GM13976 (cell line): Measurements from ENCODE around the gene RAD23B.
"Not testable (repeated sequence)": the region's sequence is repeated elsewhere in the genome, so short reads cannot be mapped to it uniquely, and the experiment has no call there.

Source experiments
- DNase-seq: peaks from one replicate; pipeline ENCODE4 v3.0.0; 2012; ENCODE audit warnings: low spot score
- in situ Hi-C: fragments of 300-500 bp; cut with MboI; formaldehyde crosslinking; loops from one replicate; pipeline ENCODE4 v1.12.0; 2022; ENCODE audit warnings: low sequenced_read_pairs, mixed read lengths, inconsistent platforms; ENCODE audit not compliant: unreplicated experiment
- TF ChIP-seq, protein P1 (sequence below): IDR thresholded peaks from 2 replicates; pipeline ENCODE4 v1.5.1; 2012; ENCODE audit warnings: borderline replicate concordance, mild to moderate bottlenecking; ENCODE audit not compliant: insufficient read depth; ENCODE audit errors: extremely low read depth, missing control alignments, control extremely low read depth

RAD23B gene

GRCh38 chr9:107290619-107291018, 7.5 kb downstream of the RAD23B start:
- DNase-seq, result no peak
- TF ChIP-seq, protein P1, sequence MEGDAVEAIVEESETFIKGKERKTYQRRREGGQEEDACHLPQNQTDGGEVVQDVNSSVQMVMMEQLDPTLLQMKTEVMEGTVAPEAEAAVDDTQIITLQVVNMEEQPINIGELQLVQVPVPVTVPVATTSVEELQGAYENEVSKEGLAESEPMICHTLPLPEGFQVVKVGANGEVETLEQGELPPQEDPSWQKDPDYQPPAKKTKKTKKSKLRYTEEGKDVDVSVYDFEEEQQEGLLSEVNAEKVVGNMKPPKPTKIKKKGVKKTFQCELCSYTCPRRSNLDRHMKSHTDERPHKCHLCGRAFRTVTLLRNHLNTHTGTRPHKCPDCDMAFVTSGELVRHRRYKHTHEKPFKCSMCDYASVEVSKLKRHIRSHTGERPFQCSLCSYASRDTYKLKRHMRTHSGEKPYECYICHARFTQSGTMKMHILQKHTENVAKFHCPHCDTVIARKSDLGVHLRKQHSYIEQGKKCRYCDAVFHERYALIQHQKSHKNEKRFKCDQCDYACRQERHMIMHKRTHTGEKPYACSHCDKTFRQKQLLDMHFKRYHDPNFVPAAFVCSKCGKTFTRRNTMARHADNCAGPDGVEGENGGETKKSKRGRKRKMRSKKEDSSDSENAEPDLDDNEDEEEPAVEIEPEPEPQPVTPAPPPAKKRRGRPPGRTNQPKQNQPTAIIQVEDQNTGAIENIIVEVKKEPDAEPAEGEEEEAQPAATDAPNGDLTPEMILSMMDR, result no peak
- in situ Hi-C loops, result no loop called here

DNA sequence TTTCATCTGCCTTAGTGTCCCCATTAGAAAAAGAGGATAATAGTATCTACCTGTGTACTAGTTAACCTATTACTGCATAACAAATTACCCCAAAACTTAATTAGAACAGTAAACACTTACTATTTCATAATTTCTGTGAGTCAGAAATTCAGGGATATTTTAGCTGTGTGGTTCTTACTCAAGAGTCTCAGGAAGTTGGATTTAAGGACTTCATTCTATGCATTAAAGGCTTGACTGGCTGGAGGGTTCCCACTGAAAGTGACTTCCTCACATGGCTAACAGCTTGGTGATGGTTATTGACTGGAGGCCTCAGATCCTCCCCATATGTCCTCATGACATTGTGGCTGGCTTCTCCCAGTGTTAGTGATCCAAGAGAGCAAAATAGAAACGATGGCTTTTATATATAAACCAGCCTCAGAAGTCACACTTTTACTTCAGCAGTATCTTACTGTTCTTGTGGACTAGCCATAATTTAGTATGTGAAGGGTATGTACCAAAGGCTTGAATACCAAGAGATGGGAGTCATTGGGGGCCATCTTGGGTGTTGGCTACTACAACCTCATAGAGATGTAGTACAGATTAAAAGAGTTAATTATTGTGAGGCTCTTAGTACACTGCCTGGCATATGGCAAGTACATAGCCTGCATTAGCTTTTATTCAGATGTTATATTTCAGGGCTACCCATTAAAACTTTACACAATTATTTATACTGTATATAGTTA, 9.9 kb downstream of the RAD23B start:
- in situ Hi-C loops, result no loop called here
- TF ChIP-seq, protein P1, result no peak
- DNase-seq, result no peak

GRCh38 chr9:107293543-107294085, 10.5 kb downstream of the RAD23B start:
- no peak for DNase-seq
- in situ Hi-C loops, result no loop called here
- TF ChIP-seq, protein P1, result no peak

DNA sequence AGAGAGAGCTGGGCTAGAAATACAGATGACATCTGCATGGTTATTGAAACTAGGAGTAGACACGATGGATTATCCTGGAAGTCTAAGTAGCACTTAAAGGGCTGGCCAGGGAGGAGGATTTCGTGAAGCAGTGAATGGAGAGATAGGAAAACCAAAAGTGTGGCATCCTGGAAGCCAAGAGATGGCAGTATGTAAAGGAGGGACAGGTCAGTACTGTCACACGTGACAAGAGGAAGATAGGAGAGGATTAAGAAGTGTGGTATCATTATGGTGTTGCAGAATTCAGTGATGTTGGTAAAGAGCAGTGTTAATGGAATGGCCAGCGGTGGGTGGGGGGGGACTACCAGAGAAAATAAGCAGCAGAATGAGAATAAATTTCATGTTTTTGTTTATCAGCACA, 11.7 kb downstream of the RAD23B start:
- in situ Hi-C loops, result no loop called here

GRCh38 chr9:107295995-107296394, 12.9 kb downstream of the RAD23B start:
- TF ChIP-seq, protein P1, result no peak
- in situ Hi-C loops, result no loop called here
- no peak for DNase-seq

More for the DNA sequence above, 11.7 kb downstream of the RAD23B start:
- TF ChIP-seq, protein P1, result no peak
- DNase-seq, result no peak

GRCh38 chr9:107296592-107296991, 13.5 kb downstream of the RAD23B start:
- DNase-seq, in situ Hi-C loops: not testable (repeated sequence)

- no peak for DNase-seq
- in situ Hi-C loops, result no loop called here
- TF ChIP-seq, protein P1, result no peak
Measured at GRCh38 chr9:107299437-107299836, 16.4 kb downstream of the RAD23B start.
